Hematopoietic multipotent progenitor cell treated with erythropoietin and hydrocortisone succinate and interleukin-3 and kit ligand, for 8 days (in vitro differentiated cells): Measurements from ENCODE around the gene ZNF785.
A peak's percentile ranks its signal among the peaks of the same experiment; 100 is the strongest.
"Not testable (repeated sequence)": the region's sequence is repeated elsewhere in the genome, so short reads cannot be mapped to it uniquely, and the experiment has no call there.

Source experiments
- DNase-seq: peaks from one replicate; pipeline ENCODE4 v3.0.0-alpha.2; 2015

The ZNF785 gene

GRCh38 chr16:30561089-30561816 lies 24.2 kb downstream of the ZNF785 start:
- DNase-seq, result peak; percentile 29

DNA sequence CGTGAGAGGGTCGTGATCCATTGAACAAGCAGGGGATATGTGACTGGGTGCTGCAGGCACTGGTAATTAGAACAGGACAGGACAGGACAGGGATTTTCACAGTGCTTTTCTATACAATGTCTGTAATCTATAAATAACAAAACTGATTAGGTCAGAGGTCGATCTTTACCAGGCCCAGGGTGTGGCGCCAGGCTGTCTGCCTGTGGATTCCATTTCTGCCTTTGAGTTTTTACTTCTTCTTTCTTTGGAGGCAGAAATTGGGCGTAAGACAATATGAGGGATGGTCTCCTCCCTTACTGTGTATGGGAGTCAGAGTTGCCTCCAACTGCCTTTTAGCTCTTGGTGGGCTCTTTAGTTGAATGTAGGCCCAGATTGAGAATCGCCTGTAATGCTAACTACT lies 25.8 kb downstream of the ZNF785 start:
- DNase-seq, result no peak

DNA sequence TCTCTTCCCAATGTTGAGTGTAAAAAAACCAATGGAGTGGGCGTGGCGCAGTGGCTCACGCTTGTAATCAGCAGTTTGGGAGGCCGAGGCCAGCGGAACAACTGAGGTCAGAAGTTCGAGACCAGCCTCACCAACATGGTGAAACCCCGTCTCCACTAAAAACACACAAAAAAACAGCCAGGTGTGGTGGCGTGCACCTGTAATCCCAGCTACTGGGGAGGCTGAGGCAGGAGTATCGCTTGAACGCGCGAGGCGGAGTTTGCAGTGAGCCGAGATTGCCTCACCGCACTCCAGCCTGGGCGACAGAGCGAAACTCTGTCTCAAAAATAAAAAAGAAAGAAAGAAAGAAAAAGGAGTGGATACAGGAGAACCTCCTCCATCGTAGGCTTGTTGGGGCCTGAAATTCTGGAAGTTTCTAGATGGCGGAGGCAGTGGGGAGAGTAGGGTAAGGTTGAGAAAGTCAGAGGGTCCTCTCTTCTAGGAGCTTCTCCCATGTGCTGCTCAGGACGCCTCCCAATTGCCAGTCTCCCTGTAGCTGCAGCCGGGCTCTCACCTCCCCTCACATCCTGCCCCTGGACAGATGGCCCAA lies 26.6 kb downstream of the ZNF785 start:
- no peak for DNase-seq

GRCh38 chr16:30557957-30558788 lies 27.3 kb downstream of the ZNF785 start, which contains the start of gene ZNF764:
Gene ZNF764, minus strand, starts transcription at chr16:30558374. Its CDS starts 192 bp downstream, at chr16:30558182.
- peak; percentile 99 for DNase-seq

GRCh38 chr16:30557707-30557956 lies 27.9 kb downstream of the ZNF785 start:
- peak; percentile 27 for DNase-seq

GRCh38 chr16:30556125-30556473 lies 29.4 kb downstream of the ZNF785 start:
- no peak for DNase-seq

DNA sequence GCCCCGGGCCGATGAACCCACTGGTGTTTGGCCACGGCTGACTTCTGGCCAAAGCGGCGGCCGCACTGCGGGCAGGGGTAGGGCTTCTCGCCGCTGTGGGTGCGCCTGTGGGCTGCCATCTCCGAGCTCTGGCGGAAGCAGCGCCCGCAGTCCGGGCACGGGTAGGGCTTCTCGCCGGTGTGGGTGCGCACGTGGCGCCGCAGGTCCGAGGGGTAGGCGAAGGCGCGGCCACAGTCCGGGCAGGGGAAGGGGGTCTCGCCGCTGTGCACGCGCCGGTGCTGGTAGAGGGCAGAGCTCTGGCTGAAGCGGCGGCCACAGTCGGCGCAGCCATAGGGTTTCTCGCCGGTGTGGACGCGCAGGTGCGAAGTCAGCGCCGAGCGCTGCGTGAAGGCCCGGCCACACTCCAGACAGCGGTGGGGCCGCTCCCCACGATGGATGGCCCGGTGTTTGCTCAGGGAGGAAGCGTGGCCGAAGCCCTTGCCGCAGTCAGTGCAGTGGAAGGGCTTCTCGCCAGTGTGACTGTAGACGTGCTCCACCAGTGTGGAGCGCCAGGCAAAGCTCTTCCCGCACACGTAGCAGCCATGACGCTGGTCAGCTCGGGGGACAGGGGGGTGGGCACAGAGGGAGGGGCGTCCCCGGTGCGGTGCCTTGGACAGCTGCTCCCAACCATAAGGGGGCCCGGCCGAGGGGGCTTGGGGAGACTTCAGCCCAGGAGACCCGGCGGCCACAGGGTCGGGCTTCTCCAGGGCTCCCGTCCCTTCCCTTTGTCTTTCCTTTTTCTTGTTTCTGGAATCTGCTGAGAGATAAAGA lies 30.0 kb downstream of the ZNF785 start:
- DNase-seq, result no peak

DNA sequence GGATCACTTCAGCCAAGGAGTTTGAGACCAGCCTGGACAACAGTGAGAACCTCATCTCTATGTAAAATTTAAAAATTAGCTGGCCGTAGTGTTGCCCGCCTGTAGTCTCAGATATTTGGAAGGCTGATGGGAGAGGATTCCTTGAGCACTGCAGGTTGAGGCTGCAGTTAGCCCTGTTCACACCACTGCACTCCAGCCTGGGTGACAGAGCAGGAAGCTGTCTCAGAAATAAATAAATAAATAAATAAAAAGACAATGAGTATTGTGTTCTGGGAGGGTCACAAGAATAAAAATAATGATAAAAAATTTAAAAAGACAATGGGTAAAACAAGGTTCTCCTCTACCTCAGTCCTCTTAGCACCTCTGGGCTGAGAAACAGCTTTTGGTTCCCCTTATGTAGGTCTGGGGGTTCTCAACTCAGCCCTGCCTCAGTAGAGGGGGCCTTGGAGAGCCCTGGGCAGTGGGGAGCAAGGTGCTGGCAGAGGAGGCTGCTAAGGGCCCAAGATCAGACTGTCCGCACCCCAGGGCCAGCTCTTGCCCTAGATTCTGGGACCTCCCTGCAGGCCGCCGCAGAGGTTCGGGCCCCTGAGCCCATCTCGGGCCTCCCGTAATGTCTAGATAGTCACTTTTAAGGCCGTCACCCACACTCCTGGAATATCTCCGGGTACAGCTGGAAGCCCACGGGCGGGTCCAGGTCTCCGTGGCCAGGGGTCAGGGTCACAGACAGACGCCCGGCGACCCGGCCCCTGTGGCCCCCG lies 30.8 kb downstream of the ZNF785 start:
- no peak for DNase-seq

DNA sequence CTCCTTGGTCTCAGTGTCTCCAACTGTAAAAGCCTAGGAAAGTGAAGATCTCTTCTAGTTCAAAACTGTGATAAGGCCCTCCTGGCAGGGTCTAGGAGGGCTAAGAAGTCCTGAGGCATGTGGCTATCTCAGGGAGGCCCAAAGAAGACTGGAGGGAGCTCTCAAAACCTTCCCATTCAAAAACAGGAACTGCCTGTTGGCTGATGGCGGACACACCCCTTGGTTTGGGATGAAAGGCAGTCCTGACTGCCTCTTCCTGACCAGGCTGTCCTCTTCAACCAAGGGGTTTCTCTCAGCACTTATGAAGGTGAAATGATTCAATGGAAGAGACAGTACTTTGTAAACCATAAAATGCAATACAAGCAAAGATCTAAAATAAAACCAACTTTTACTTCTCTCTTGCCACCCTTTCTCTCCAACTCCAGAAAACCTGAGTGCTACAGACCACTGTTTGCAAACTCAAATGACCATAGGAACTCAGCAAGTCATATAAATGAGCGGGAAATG lies 32.1 kb downstream of the ZNF785 start:
- DNase-seq, result no peak

- DNase-seq, result no peak
Measured at GRCh38 chr16:30552956-30553355, 32.5 kb downstream of the ZNF785 start.

- DNase-seq, result no peak
Measured at GRCh38 chr16:30551781-30552180, 33.7 kb downstream of the ZNF785 start.

GRCh38 chr16:30548416-30549253 lies 36.9 kb downstream of the ZNF785 start:
- DNase-seq, result peak; percentile 86

GRCh38 chr16:30546115-30546514 lies 39.4 kb downstream of the ZNF785 start:
- DNase-seq, result no peak

GRCh38 chr16:30543067-30543466 lies 42.4 kb downstream of the ZNF785 start:
- no peak for DNase-seq

GRCh38 chr16:30541502-30542329 lies 43.8 kb downstream of the ZNF785 start:
- peak; percentile 45 for DNase-seq

GRCh38 chr16:30540916-30541464 lies 44.5 kb downstream of the ZNF785 start:
- DNase-seq, result peak; percentile 60

- DNase-seq, result not testable (repeated sequence)
Measured at GRCh38 chr16:30539986-30540526, 45.4 kb downstream of the ZNF785 start.

GRCh38 chr16:30539000-30539964 lies 46.2 kb downstream of the ZNF785 start:
- no peak for DNase-seq
